ENCODE results near the gene CHCHD5.
"Not testable (repeated sequence)": the region's sequence is repeated elsewhere in the genome, so short reads cannot be mapped to it uniquely, and the experiment has no call there.

The CHCHD5 gene, protein sequence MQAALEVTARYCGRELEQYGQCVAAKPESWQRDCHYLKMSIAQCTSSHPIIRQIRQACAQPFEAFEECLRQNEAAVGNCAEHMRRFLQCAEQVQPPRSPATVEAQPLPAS

GRCh38 chr2:112584134-112584890 is at the start of gene CHCHD5:
TSS of gene CHCHD5 (plus strand) at chr2:112584609. CDS start at chr2:112584648, 39 bp downstream.
- DNase-seq: peak; percentile 94 to 95

DNA sequence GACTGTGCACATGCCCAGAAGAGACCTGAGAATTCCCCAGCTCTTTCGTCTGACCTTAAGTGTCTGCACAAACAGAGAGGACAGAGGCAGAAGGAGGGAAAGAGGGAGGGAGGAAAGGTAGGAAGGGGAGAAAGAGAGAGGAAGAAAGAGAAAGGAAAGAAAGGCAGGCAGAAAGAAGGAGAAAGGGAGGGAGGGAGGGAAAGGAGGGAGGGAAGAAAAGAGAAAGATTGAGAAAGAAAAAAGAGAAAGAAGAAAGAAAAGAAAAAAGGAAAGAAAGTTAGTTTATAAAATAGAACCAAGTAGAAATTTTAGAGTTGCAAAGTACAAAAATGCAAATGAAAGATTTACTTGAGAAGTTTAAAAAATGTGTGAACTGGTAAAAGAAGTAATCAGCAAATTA is 49.6 kb upstream of the CHCHD5 start:
- no peak for DNase-seq

GRCh38 chr2:112536665-112537064 is 47.7 kb upstream of the CHCHD5 start:
- not testable (repeated sequence) for DNase-seq

GRCh38 chr2:112539306-112539705 is 45.1 kb upstream of the CHCHD5 start:
- DNase-seq: no peak

GRCh38 chr2:112540906-112541305 is 43.5 kb upstream of the CHCHD5 start:
- no peak for DNase-seq

DNA sequence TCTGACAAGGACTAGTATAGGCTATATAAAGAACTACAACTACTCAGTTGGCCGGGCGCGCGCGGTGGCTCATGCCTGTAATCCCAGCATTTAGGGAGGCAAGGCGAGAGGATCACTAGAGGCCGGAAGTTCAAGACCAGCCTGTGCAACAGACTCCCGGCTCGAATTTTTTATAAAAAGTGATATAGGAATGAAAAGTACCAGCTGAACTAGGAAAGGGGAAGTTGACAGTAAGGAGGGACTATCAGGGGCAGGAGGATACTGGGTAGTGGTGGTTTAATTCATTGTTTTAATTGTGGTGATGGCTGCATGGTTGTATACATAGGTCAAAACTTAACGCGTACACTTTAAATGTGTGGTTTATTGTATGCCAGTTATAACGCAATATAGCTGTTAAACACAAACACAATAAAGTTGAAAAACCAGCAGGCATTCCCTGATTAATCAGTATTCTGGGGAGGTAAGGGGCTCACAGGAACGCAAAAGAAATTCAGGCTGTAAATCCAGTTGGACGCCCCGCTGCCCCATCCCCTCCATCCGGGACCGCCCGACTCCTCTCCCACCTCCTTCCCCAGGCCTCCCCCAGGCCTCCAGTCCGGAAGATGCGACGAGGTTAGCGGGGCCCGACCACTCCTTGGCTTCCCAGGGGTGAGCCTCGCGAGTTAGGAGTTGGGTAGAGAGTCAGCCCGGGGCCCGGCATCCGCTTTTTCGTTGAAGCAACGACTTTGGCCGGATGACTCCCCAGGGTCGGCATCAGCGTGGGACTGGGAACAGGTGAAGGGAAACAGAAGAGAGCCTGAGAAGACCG is 42.9 kb upstream of the CHCHD5 start:
- peak; percentile 25 to 84 for DNase-seq

DNA sequence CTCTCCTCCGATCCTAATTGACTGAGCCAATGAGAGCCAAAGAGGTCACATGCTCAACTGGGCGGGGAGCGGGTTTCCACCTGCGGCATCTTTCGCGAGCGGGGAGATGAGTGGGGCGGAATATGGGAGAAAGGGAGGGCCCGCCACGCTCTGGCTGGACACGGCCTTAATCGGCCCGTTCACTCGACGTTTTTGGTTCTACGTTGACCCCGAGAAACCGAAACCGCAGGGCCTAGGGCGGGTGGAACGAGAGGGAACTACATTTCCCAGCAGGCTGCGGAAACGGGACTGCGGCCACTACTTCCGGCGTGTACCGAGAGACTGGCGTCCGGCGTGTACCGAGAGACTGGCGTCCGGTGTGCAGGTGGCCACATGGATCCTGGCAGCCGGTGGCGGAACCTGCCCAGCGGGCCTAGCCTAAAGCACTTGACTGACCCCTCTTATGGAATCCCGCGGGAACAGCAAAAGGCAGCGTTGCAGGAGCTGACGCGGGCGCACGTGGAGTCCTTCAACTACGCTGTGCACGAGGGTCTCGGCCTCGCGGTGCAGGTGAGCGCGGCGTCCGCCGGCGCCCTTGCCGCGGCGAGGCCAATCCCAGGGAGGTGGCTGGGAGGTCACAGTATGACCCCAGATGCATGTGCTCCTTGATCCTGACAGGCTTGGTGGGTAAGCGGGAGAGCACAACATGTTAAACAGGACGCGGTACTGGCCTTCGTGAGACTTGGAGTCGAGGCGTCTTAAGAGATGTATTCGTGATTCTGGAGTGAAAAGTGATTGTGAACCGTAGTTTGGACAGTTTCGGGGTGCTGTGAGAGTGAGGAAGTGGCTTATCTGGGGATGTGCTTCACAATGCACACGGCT is 42.1 kb upstream of the CHCHD5 start, which contains the start of gene POLR1B:
TSS of gene POLR1B (plus strand) at position 343 of the 861 bp plus-strand sequence. CDS start at position 373, 30 bp downstream.
- DNase-seq: peak; percentile 86

DNA sequence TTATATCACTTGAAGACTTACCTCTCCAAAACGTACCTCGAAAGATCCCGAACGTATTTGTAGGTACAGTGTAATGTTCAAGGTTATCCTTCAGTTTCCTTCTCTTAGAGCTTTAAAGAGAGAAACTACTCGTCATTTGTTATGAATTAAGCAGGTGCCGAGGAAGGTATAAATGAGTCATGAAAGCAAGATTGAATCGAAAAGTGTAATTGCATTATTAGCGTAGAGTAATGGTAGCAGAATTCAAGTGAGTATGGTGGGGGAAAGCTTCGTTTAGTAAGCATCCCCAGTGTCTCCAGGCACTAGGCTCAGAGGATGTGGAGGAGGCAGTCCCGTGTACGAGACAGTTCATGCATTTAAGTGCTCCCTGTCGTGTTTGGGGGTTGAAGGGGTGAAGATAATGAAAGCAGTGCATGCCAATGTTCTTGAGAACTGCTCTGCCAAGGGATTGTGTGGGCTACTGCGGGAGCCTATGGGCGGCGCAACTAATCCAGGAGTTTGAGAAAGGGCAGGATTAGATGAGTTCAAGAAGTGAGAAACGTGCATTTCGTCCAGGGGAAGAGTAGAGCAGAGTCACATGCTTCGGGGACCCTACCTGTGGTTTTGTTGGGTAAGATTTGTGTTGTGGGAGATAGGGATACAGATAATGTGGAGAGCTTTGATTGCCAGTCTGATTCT is 41.3 kb upstream of the CHCHD5 start:
- DNase-seq: peak in 1 of 2 experiments; percentile 3

DNA sequence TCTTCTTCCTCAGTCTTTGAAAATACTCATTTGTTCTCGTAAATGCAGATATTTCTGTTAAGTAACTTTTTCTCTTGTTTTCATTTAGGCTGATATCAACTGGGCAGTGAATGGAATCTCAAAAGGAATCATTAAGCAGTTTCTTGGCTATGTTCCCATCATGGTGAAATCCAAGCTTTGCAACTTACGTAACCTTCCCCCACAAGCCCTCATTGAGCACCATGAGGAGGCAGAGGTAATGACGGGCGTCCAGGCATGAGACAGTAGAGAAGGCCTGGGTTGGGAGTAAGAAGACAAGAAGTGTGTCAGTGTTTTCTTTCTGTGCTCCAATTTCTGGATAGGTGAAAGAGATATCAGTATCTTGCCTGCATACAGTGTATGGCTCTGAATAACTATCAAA is 37.1 kb upstream of the CHCHD5 start:
- no peak for DNase-seq

GRCh38 chr2:112548980-112549379 is 35.4 kb upstream of the CHCHD5 start:
- no peak for DNase-seq

- DNase-seq: no peak
These were observed 18.3 kb upstream of the CHCHD5 start for GRCh38 chr2:112566104-112566503.

DNA sequence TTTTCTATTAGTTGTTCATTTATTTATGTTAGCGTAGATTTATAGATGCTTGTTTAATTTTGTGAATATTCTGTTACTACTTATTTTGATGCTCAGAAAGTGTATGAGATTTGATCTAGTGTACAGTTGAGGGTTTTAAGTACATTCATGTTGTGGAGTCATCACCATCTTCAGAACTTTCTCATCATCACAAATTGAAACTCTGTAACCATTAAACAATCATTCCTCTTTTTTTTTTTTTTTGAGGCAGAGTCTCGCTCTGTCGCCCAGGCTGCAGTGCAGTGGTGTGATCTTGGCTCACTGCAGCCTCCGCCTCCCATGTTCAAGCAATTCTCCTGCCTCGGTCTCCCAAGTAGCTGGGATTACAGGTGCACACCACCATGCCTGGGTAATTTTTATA is 17.9 kb upstream of the CHCHD5 start:
- not testable (repeated sequence) for DNase-seq

- DNase-seq: no peak
These were observed 12.4 kb upstream of the CHCHD5 start for GRCh38 chr2:112572005-112572404.

- DNase-seq: no peak
These were observed 6.7 kb upstream of the CHCHD5 start for GRCh38 chr2:112577756-112578155.

GRCh38 chr2:112579241-112579640 is 5.2 kb upstream of the CHCHD5 start:
- no peak for DNase-seq

DNA sequence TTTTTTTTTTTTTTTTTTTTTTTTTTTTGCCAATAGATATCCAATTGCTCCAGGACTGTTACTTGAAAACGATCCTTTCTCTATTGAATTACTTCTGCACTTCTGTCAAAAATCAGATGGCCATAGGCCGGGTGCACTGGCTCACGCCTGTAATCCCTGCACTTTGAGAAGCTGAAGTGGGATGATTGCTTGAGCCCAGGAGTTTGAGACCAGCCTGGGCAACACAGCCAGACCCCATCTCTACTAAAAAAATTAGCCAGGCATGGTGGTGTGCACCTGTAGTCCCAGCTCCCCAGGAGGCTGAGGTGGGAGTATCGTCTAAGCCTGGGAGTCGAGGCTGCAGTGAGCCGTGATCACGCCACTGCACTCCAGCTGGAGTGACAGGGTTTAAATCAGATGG is 4.3 kb upstream of the CHCHD5 start:
- no peak for DNase-seq

DNA sequence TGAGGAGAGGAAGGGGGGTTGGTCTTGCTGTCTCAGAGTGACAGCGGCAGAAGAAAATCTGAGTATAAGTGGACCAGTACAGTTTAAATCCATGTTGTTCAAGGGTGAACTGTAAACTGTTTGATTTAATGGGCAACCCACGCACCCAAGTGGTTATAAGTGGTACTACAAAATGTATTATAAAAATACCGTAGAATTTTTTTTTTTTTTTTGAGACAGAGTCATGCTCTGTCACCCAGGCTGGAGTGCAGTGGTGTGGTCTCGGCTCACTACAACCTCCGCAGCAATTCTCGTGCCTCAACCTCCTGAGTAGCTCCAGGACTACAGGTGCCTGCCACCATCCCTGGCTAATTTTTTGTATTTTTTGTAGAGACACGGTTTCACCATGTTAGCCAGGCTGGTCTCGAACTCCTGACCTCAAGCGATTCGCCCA is 2.1 kb upstream of the CHCHD5 start:
- DNase-seq: peak; percentile 28 to 37

DNA sequence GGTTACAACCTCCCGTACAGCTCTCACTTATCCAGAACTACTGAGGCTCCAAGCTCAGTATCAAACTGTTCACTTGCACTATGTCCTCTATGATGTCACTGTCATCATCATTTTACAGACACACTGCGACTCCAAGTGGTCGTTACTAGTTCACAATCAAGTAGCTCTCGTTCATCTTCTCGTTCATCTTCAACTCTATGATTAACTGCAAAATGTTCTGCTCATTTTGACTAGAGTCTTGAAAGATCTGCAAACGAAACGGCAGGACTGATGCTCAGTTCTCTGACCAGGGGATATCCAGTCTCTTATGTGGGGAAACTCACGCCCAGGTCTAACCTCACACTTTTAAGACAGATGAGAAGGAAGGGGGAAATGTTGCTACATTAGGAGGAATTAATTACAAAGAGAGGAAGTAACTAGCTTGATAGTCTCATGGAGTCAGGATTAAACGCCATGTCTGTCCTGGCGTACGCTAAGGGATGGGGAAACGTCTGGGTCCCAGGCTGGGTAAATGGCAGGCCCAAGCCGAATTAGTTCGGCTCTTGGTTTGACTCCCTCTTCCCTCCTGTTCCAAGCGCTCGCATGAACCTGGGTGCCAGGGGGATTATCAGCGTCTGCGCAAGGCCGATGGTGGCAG is 794 bp upstream of the CHCHD5 start:
- DNase-seq: peak; percentile 50 to 51

- no peak for DNase-seq
These were observed 462 bp downstream of the CHCHD5 start for GRCh38 chr2:112584891-112585250.

GRCh38 chr2:112585400-112585799 is 991 bp downstream of the CHCHD5 start:
- DNase-seq: no peak

DNA sequence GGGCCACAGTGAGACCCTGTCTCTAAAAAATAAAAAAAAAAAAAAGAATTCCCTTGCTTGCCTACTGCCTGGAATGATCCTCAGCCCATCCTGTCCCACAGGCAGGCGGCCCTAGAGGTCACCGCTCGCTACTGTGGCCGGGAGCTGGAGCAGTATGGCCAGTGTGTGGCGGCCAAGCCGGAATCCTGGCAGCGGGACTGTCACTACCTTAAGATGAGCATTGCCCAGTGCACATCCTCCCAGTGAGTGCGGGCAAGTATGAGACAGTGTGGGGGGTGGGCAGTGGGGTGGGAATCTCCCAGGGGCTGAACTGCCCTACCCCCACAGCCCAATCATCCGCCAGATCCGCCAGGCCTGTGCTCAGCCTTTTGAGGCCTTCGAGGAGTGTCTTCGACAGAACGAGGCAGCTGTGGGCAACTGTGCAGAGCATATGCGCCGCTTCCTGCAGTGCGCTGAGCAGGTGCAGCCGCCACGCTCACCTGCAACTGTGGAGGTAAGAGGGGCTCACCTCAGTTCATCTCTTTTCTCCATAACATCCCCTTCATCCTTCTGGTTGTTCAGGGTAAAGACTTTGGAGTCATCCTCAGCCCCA is 1.6 kb downstream of the CHCHD5 start:
- no peak for DNase-seq

Measured in SHP77 (cell line).